Spleen (tissue), 11 donors: ENCODE data around the gene PAOX. TPM values are rescaled to one million over a fixed set of nuclear protein-coding genes. Genes with fewer than 3 reads are reported as not detected.

ENCODE experiments used
- DNase-seq: peaks from one replicate; pipeline ENCODE4 v3.0.0-alpha.2; 2020
- H3K27ac ChIP-seq, 8 donors: fragments of 200-600 bp; sonication (generic) in 7 of 8; 1 replicate in 4 of 8; 2 replicates in 4 of 8; pipeline versions ENCODE4 v1.5.0 to v1.8.0; 2016 to 2021; ENCODE audit warnings: inconsistent platforms in 4 of 8, mild to moderate bottlenecking in 4 of 8, moderate library complexity in 1 of 8
- H3K27me3 ChIP-seq, 7 donors: fragments of 200-600 bp; sonication (generic) in 6 of 7; replicated peaks in 1 of 7; 1 replicate in 4 of 7; 2 replicates in 3 of 7; pipeline versions ENCODE4 v1.5.0 to v1.8.0; 2016 to 2021; ENCODE audit warnings: inconsistent platforms in 3 of 7, mild to moderate bottlenecking in 1 of 7
- H3K36me3 ChIP-seq, 6 donors: fragments of 200-600 bp; sonication (generic) in 5 of 6; 1 replicate in 4 of 6; 2 replicates in 2 of 6; pipeline versions ENCODE4 v1.5.0 to v1.8.0; 2016 to 2021; ENCODE audit warnings: inconsistent platforms in 2 of 6
- H3K4me1 ChIP-seq, 6 donors: fragments of 200-600 bp; sonication (generic) in 5 of 6; 1 replicate in 3 of 6; 2 replicates in 3 of 6; pipeline versions ENCODE4 v1.5.0 to v1.8.0; 2016 to 2021; ENCODE audit warnings: inconsistent platforms in 3 of 6
- H3K4me3 ChIP-seq, 8 donors: fragments of 200-600 bp; sonication (generic) in 7 of 8; 1 replicate in 4 of 8; 2 replicates in 4 of 8; pipeline versions ENCODE4 v1.5.0 to v1.8.0; 2016 to 2021; ENCODE audit warnings: inconsistent platforms in 4 of 8, mild to moderate bottlenecking in 4 of 8, moderate library complexity in 2 of 8
- H3K9me3 ChIP-seq, 8 donors: fragments of 200-600 bp; sonication (generic) in 7 of 8; 1 replicate in 4 of 8; 2 replicates in 4 of 8; pipeline versions ENCODE4 v1.5.0 to v1.8.0; 2016 to 2021; ENCODE audit warnings: inconsistent platforms in 4 of 8
- CTCF ChIP-seq, 11 experiments: fragments of 200-600 bp in 7 of 11; fragments of 450-650 bp in 4 of 11; sonication (generic) in 4 of 11; IDR thresholded peaks in 8 of 11; conservative IDR thresholded peaks in 3 of 11; 1 replicate in 7 of 11; 2 replicates in 4 of 11; pipeline versions ENCODE4 v1.4.0 to v1.8.0; 2016 to 2021; ENCODE audit warnings: antibody characterized with exemption in 11 of 11, inconsistent platforms in 4 of 11, mild to moderate bottlenecking in 1 of 11
- POLR2A ChIP-seq, 3 donors: fragments of 450-650 bp; IDR thresholded peaks; one replicate each; pipeline ENCODE4 v1.5.1; 2017; ENCODE audit warnings: antibody characterized with exemption in 3 of 3, mild to moderate bottlenecking in 1 of 3
- POLR2AphosphoS5 ChIP-seq, 3 donors: sonication (generic); formaldehyde crosslinking; IDR thresholded peaks; one replicate each; pipeline ENCODE4 v1.5.1; 2017; ENCODE audit warnings: antibody characterized with exemption in 3 of 3
- WGBS, 5 donors: extraction: QIAGEN DNeasy Blood & Tissue Kit in 3 of 5; methylation state at CpG; one replicate each; pipeline versions ENCODE4 v1.1.5 to v1.1.7; 2013 to 2018; 5-methylcytosine and 5-hydroxymethylcytosine counted together
- intact Hi-C: fragments of 100-400 bp; cut with DNase I; formaldehyde crosslinking; loops from one replicate; pipeline ENCODE4 v1.15.0; 2023; ENCODE audit warnings: low total_unique reads
- polyA plus RNA-seq, 3 donors: library from polyadenylated mRNA; stranded (reverse); fragments of 200-250 nt; gene quantifications; one replicate each; pipeline ENCODE4 v1.2.1, GENCODE V29; 2013
- total RNA-seq, 7 donors: library from RNA; depleted of rRNA in 3 of 7; stranded (reverse); fragments of >200 nt in 3 of 7; fragmentation: NEBNext Ultra II Directional in 4 of 7; extraction: Animal tissue kit (Norgen Biotek cat#: 25700) in 4 of 7; gene quantifications; one replicate each; pipeline versions ENCODE4 v1.1.0 to v1.2.1, GENCODE V29; 2016 to 2021
- donor health status: healthy with polysubstance abuse.
- donor health status: DM: no; HTN: no; CAD: no; lungs with moderate emphysema.
- donor health status: DM: no; HTN: no; CAD: no.
- donor health status: Bipolar disorder and iron deficiency.
- donor health status: healthy.
- donor health status: DM: no; HTN: no; CAD: no.
- donor health status: DM: yes; HTN: yes; CAD: no.

The PAOX gene
- total and polyA plus RNA-seq, 10 donors: 15.4 to 34.0 (median 21.5) TPM

- 65 to 77% (median 73%) methylated on average over 5 of the region's 5 CpGs for WGBS, 5 donors
Measured at GRCh38 chr10:133344236-133344635, 34.8 kb upstream of the PAOX start.

GRCh38 chr10:133346413-133346812 is 32.6 kb upstream of the PAOX start:
- no peak for DNase-seq
- intact Hi-C loops: no loop called here
- WGBS, 5 donors: 37 to 56% (median 43%) methylated on average over 11 of the region's 11 CpGs
- H3K27me3 ChIP-seq: peaks cover 0 to 98% (median 32%) of the 10 kb centered on the region in 7 donors
- H3K9me3 ChIP-seq: no peaks in the 10 kb centered on the region
- H3K4me1 ChIP-seq: no peaks in the 10 kb centered on the region
- no peaks in the 10 kb centered on the region for H3K36me3 ChIP-seq
- TF ChIP-seq CTCF (IDR thresholded peaks at IDR 0.05 in 8 of 11, conservative IDR thresholded peaks at IDR 0.05 in 3 of 11) (no peak), POLR2AphosphoS5 (IDR thresholded peaks at IDR 0.05) (peak in 2 of 3 donors; percentile 11 to 43)
- H3K27ac ChIP-seq: no peak overlapping the region
- no peak overlapping the region for H3K4me3 ChIP-seq

More at GRCh38 chr10:133344236-133344635, 34.8 kb upstream of the PAOX start:
- Histone ChIP-seq H3K4me3 (no peak overlapping the region), H3K27ac (no peak overlapping the region), H3K4me1 (no peaks in the 10 kb centered on the region), H3K27me3 (peaks cover 0 to 100% (median 36%) of the 10 kb centered on the region in 7 donors), H3K9me3 (no peaks in the 10 kb centered on the region), H3K36me3 (no peaks in the 10 kb centered on the region)
- TF ChIP-seq POLR2AphosphoS5 (IDR thresholded peaks at IDR 0.05): no peak
- no peak for TF ChIP-seq CTCF (IDR thresholded peaks at IDR 0.05 in 8 of 11, conservative IDR thresholded peaks at IDR 0.05 in 3 of 11)
- TF ChIP-seq POLR2A (IDR thresholded peaks at IDR 0.05): no peak
- no peak for DNase-seq
- intact Hi-C loops: no loop called here

- Histone ChIP-seq H3K36me3 (no peaks in the 10 kb centered on the region), H3K27me3 (peaks cover 0 to 83% (median 26%) of the 10 kb centered on the region in 7 donors), H3K4me3 (no peak overlapping the region), H3K27ac (no peak overlapping the region), H3K9me3 (no peaks in the 10 kb centered on the region), H3K4me1 (no peaks in the 10 kb centered on the region)
- intact Hi-C loops: no loop called here
- no peak for DNase-seq
- TF ChIP-seq POLR2AphosphoS5 (IDR thresholded peaks at IDR 0.05): peak in 1 of 3 donors; percentile 44
- no peak for TF ChIP-seq POLR2A (IDR thresholded peaks at IDR 0.05)
- 44 to 62% (median 55%) methylated on average over 10 to 16 of the region's 16 CpGs for WGBS, 5 donors
Measured at GRCh38 chr10:133347710-133348517, 31.1 kb upstream of the PAOX start.

- TF ChIP-seq POLR2AphosphoS5 (IDR thresholded peaks at IDR 0.05) (peak in 1 of 3 donors; percentile 17), CTCF (IDR thresholded peaks at IDR 0.05 in 8 of 11, conservative IDR thresholded peaks at IDR 0.05 in 3 of 11) (no peak), POLR2A (IDR thresholded peaks at IDR 0.05) (no peak)
- Histone ChIP-seq H3K9me3 (no peaks in the 10 kb centered on the region), H3K27me3 (peaks cover 0 to 71% (median 22%) of the 10 kb centered on the region in 7 donors), H3K4me3 (no peak overlapping the region), H3K4me1 (no peaks in the 10 kb centered on the region), H3K27ac (no peak overlapping the region), H3K36me3 (no peaks in the 10 kb centered on the region)
- DNase-seq: no peak
- 83 to 91% (median 89%) methylated on average over 8 of the region's 8 CpGs for WGBS, 5 donors
- intact Hi-C loops: no loop called here
Measured at GRCh38 chr10:133349160-133349568, 29.9 kb upstream of the PAOX start.
